Measurements from ENCODE around the gene TCF15.
A peak's percentile ranks its signal among the peaks of the same experiment; 100 is the strongest.

Gene TCF15

DNA sequence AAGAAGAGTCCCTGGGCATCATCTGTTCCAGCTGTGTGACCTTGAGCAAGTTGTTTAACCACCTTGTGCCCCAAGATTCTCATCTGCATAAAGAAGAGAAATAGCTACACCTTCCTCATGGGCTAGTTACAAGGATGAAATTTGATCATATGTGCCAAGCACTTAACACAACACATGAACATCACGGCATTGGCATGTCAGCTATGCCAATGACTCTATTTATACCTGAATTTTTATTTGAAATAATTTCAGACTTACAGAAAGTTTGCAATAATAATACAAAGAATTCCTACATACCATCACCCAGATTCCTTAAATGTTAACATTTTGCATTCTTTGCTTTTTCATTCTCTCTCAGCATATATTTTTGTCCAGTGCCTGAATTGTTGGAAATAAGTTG is 21.0 kb upstream of the TCF15 start:
- no peak overlapping the region for H3K4me3 Mint-ChIP-seq
- H3K27ac Mint-ChIP-seq, result no peak overlapping the region
- no peaks in the 10 kb centered on the region for H3K36me3 Mint-ChIP-seq
- peaks cover 4% of the 10 kb centered on the region for H3K27me3 Mint-ChIP-seq
- H3K9me3 Mint-ChIP-seq (ENCODE audit: low read depth), result no peaks in the 10 kb centered on the region
- H3K4me1 Mint-ChIP-seq (ENCODE audit: low read depth), result no peaks in the 10 kb centered on the region

- Mint-ChIP-seq H3K36me3 (no peaks in the 10 kb centered on the region), H3K27ac (no peak overlapping the region), H3K27me3 (peaks cover 18% of the 10 kb centered on the region), H3K4me3 (no peak overlapping the region), H3K4me1 (ENCODE audit: low read depth) (no peaks in the 10 kb centered on the region), H3K9me3 (ENCODE audit: low read depth) (peaks cover 3% of the 10 kb centered on the region)
Measured at GRCh38 chr20:626579-626978, 16.5 kb upstream of the TCF15 start.

DNA sequence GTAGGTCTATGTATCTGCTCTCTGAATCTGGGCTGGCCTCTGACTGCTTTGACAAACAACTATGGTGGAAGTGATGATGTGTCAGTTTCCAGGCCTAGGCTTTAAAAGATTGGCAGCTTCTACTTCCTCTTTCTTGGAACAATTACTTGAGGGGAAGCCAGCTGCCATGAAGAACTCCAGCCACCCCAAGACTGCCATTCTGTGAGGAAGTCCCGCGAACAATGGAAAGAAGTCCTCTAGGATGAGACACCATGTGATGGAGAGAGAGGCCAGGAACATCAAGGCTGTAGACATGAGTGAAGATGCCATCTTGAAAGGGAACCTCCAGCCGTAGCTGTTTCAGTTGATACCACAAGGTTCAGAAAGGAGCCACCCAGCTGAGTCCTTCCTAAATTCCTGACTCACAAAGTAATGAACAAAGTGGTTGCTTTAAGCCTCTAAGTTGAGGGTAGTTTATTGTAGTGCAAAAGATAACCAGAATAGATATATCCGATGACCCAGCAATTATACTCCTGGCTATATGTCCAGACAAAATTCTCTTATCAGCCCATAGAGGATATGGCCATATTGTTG is 15.3 kb upstream of the TCF15 start:
- Mint-ChIP-seq H3K27me3 (peaks cover 24% of the 10 kb centered on the region), H3K27ac (no peak overlapping the region), H3K4me1 (ENCODE audit: low read depth) (no peaks in the 10 kb centered on the region), H3K36me3 (no peaks in the 10 kb centered on the region), H3K4me3 (no peak overlapping the region), H3K9me3 (ENCODE audit: low read depth) (peaks cover 3% of the 10 kb centered on the region)

DNA sequence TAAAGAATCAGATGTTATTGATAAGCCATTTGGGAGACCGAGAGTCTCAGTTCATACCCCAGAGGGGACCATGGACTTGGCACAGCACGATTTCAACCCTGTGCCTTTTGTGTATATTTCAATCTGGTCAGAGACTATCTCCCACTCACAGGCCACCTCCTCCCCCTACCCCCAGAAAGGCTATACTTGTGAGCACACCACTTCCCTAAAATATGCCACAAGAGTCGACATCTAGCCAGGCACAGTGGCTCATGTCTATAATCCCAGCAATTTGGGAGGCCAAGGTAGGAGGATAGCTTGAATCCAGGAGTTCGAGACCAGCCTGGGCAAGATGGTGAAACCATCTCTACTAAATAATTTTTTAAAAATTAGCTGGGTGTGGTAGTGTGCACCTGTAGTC is 13.6 kb upstream of the TCF15 start:
- Mint-ChIP-seq H3K27ac (no peak overlapping the region), H3K9me3 (ENCODE audit: low read depth) (peaks cover 3% of the 10 kb centered on the region), H3K27me3 (peaks cover 29% of the 10 kb centered on the region), H3K4me1 (ENCODE audit: low read depth) (no peaks in the 10 kb centered on the region), H3K4me3 (no peak overlapping the region), H3K36me3 (no peaks in the 10 kb centered on the region)

DNA sequence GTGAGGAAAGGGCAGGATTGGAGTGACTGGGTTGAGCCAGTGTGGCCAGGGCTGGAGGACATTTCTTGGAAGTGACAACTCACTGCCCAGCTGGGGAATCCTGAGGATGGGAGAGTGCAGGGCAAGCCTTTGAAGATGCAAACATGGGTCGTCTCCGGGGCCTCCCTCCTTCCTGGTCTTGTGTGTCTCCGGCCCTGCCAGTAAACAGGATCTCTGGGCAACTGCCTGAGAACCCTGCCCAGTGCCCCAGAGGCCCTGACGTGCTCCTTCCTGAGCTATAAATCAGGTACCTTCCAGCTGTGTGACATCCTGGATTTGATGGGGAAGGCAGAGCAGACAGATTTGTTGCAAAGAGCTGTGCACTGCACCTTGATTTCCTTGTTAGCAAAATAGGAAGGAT is 12.9 kb upstream of the TCF15 start:
- H3K27me3 Mint-ChIP-seq, result peaks cover 31% of the 10 kb centered on the region
- no peak overlapping the region for H3K27ac Mint-ChIP-seq
- no peak overlapping the region for H3K4me3 Mint-ChIP-seq
- H3K4me1 Mint-ChIP-seq (ENCODE audit: low read depth), result no peaks in the 10 kb centered on the region
- H3K9me3 Mint-ChIP-seq (ENCODE audit: low read depth), result peaks cover 3% of the 10 kb centered on the region
- no peaks in the 10 kb centered on the region for H3K36me3 Mint-ChIP-seq

- Mint-ChIP-seq H3K4me1 (ENCODE audit: low read depth) (no peaks in the 10 kb centered on the region), H3K36me3 (no peaks in the 10 kb centered on the region), H3K9me3 (ENCODE audit: low read depth) (peaks cover 3% of the 10 kb centered on the region), H3K4me3 (no peak overlapping the region), H3K27ac (no peak overlapping the region), H3K27me3 (peaks cover 37% of the 10 kb centered on the region)
Measured at GRCh38 chr20:622161-622560, 12.1 kb upstream of the TCF15 start.

- peaks cover 3% of the 10 kb centered on the region for H3K9me3 Mint-ChIP-seq (ENCODE audit: low read depth)
- no peak overlapping the region for H3K27ac Mint-ChIP-seq
- H3K27me3 Mint-ChIP-seq, result peaks cover 41% of the 10 kb centered on the region
- H3K36me3 Mint-ChIP-seq, result no peaks in the 10 kb centered on the region
- no peaks in the 10 kb centered on the region for H3K4me1 Mint-ChIP-seq (ENCODE audit: low read depth)
- H3K4me3 Mint-ChIP-seq, result no peak overlapping the region
Measured at GRCh38 chr20:621125-621756, 11.1 kb upstream of the TCF15 start.

DNA sequence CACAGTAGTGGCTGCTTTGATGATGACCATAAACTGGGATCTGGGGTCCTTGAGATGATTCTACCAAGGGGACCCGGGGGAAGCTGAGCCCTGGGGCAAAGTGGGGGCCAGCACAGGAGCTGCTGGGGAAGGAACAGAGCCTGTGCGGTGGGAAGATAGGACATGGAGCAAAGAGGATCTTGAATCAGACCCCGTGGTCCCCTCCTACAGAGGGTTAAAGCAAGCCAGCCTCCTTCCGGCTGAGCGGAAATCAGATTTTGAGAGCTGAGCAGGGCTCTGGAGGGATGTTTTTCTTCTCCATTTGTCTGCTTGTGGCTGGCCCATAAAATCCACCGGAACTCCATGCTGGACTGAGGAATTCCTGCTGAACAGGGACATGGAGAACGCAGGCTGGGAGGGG is 10.1 kb upstream of the TCF15 start:
- no peak overlapping the region for H3K4me3 Mint-ChIP-seq
- H3K9me3 Mint-ChIP-seq (ENCODE audit: low read depth), result peaks cover 3% of the 10 kb centered on the region
- H3K4me1 Mint-ChIP-seq (ENCODE audit: low read depth), result no peaks in the 10 kb centered on the region
- H3K27me3 Mint-ChIP-seq, result peaks cover 45% of the 10 kb centered on the region
- H3K27ac Mint-ChIP-seq, result no peak overlapping the region
- no peaks in the 10 kb centered on the region for H3K36me3 Mint-ChIP-seq

DNA sequence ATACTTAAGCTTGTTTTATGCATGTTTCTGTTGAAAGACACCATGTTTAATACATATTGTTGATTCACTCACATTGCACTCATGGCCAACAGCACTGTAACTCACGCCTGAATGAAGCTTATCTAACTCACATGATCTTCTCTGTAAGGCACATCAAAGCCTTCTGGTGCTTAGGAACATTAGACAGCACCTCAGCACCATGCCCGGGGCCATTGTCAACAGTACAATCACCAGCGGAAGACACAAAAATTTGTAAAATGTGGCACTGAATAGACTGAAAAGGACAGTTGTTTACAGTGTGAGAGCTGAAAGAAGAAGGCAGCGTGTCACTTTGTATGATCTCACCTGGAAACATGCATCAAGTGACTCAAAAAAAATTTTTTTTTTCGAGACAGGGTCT is 8.9 kb upstream of the TCF15 start:
- Mint-ChIP-seq H3K4me1 (ENCODE audit: low read depth) (no peaks in the 10 kb centered on the region), H3K27ac (no peak overlapping the region), H3K4me3 (no peak overlapping the region), H3K27me3 (peaks cover 48% of the 10 kb centered on the region), H3K36me3 (no peaks in the 10 kb centered on the region), H3K9me3 (ENCODE audit: low read depth) (no peaks in the 10 kb centered on the region)

GRCh38 chr20:617934-618690 is 8.0 kb upstream of the TCF15 start:
- Mint-ChIP-seq H3K9me3 (ENCODE audit: low read depth) (no peaks in the 10 kb centered on the region), H3K27ac (no peak overlapping the region), H3K27me3 (peaks cover 43% of the 10 kb centered on the region)

DNA sequence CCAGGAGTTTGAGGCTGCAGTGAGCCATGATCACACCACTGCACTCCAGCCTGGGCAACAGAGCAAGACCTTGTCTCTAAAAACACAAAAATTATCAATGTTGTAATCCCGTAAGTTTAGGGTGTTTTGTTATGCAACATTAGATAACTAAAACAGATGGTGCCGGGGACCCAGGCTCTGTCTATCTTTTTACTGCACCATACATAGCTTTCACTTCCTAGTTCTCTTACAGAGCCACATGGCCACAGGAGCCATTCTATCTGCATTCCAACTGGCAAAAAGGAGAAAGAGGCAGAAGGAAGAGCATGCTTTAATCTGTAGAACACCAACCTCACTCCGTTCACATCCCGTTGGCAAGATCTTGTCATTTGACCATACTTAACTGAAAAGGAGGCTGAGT is 5.4 kb upstream of the TCF15 start:
- no peak overlapping the region for H3K4me3 Mint-ChIP-seq
- H3K9me3 Mint-ChIP-seq (ENCODE audit: low read depth), result no peaks in the 10 kb centered on the region
- H3K27ac Mint-ChIP-seq, result no peak overlapping the region
- H3K36me3 Mint-ChIP-seq, result no peaks in the 10 kb centered on the region
- H3K4me1 Mint-ChIP-seq (ENCODE audit: low read depth), result peaks cover 11% of the 10 kb centered on the region
- peaks cover 44% of the 10 kb centered on the region for H3K27me3 Mint-ChIP-seq

More at GRCh38 chr20:617934-618690, 8.0 kb upstream of the TCF15 start:
- Mint-ChIP-seq H3K4me3 (no peak overlapping the region), H3K36me3 (no peaks in the 10 kb centered on the region), H3K4me1 (ENCODE audit: low read depth) (no peaks in the 10 kb centered on the region)

DNA sequence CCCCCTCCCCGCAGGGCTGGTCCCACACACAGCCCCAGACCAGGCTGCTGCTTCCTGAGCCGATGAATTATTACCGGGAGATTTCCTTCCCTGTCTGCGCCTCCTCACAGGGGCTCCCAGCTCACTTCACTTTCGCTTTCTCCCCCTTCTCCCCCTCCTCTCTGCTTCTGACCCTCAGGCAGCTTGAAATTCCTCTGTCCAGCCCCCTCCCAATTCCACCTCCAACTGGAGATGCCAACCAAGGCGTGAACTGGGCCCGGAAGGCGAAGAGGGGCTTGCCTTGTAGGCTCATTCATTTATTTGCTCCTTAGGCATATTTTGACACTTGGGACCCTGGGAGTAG is 1.7 kb upstream of the TCF15 start:
- Mint-ChIP-seq H3K4me3 (no peak overlapping the region), H3K27me3 (peaks cover 39% of the 10 kb centered on the region), H3K9me3 (ENCODE audit: low read depth) (no peaks in the 10 kb centered on the region), H3K4me1 (ENCODE audit: low read depth) (peaks cover 12% of the 10 kb centered on the region), H3K27ac (no peak overlapping the region), H3K36me3 (no peaks in the 10 kb centered on the region)

DNA sequence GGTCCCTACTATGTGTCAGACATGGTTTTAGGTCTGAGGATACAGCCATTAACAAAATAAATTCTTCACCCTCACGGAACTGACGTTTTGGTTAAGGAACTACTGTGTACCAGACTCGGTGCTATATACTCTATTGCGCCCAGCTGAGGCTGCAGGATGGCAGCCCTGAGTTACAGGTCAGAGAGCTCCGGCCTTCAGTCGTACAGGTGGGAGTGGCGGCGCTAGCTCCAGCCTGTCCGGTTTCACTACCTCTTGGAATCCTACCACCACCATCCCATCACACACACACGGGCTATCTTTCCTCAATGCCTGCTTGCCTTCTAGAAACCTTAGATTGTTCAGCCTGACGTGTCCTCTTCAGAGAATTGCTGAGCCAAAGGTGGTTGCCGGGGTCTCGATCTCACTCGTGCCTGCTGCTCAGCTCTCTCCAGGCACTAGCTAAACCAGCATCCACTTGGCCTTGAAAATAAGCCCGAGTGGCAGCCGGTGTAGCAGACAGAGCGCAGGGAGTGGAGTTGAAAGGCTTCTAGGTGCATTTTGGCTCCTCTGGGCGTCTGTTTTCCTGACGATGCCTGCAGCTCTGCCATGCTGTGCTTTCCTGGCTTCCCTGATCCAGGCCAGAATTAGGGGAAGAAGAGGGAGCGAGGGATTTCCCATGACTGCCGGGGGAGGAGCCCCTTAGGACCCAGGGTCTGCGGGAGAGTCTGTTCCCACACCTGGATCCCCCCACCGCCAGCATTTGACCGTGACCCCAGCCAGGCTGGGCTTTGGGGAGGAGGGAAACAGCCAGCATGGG is 1.1 kb upstream of the TCF15 start:
- Mint-ChIP-seq H3K27ac (no peak overlapping the region), H3K4me1 (ENCODE audit: low read depth) (peaks cover 12% of the 10 kb centered on the region), H3K36me3 (no peaks in the 10 kb centered on the region), H3K9me3 (ENCODE audit: low read depth) (no peaks in the 10 kb centered on the region), H3K4me3 (peak overlapping the region; percentile 52), H3K27me3 (peaks cover 35% of the 10 kb centered on the region)

GRCh38 chr20:609371-609964 is 641 bp downstream of the TCF15 start:
- Mint-ChIP-seq H3K9me3 (ENCODE audit: low read depth) (no peaks in the 10 kb centered on the region), H3K27me3 (peaks cover 30% of the 10 kb centered on the region), H3K27ac (no peak overlapping the region), H3K4me3 (no peak overlapping the region), H3K4me1 (ENCODE audit: low read depth) (peaks cover 12% of the 10 kb centered on the region), H3K36me3 (no peaks in the 10 kb centered on the region)

GRCh38 chr20:608970-609369 is 1.1 kb downstream of the TCF15 start:
- H3K27me3 Mint-ChIP-seq, result peaks cover 30% of the 10 kb centered on the region
- no peak overlapping the region for H3K4me3 Mint-ChIP-seq
- peaks cover 12% of the 10 kb centered on the region for H3K4me1 Mint-ChIP-seq (ENCODE audit: low read depth)
- no peaks in the 10 kb centered on the region for H3K9me3 Mint-ChIP-seq (ENCODE audit: low read depth)
- no peak overlapping the region for H3K27ac Mint-ChIP-seq
- no peaks in the 10 kb centered on the region for H3K36me3 Mint-ChIP-seq
